HG03095 (cell line): ENCODE data around the gene PRKCZ.
"Not testable (repeated sequence)": the region's sequence is repeated elsewhere in the genome, so short reads cannot be mapped to it uniquely, and the experiment has no call there.

Experiments
- ATAC-seq: cut with Tn5 transposase; IDR thresholded peaks from one replicate; pipeline ENCODE4 v1.9.1; 2021; ENCODE audit warnings: moderate library complexity; ENCODE audit not compliant: unreplicated experiment

Gene PRKCZ

GRCh38 chr1:2083666-2084065, 33.5 kb downstream of the PRKCZ start:
- ATAC-seq, result no peak

- no peak for ATAC-seq
Observed at GRCh38 chr1:2084306-2084705, 34.1 kb downstream of the PRKCZ start.

GRCh38 chr1:2085080-2085479, 34.9 kb downstream of the PRKCZ start:
- ATAC-seq, result no peak

- no peak for ATAC-seq
Observed at GRCh38 chr1:2086446-2087078, 36.4 kb downstream of the PRKCZ start.

GRCh38 chr1:2087766-2088165, 37.6 kb downstream of the PRKCZ start:
- ATAC-seq, result no peak

GRCh38 chr1:2088458-2088857, 38.2 kb downstream of the PRKCZ start:
- no peak for ATAC-seq

- no peak for ATAC-seq
Observed at GRCh38 chr1:2089051-2089450, 38.8 kb downstream of the PRKCZ start.

GRCh38 chr1:2090216-2090890, 40.1 kb downstream of the PRKCZ start:
- no peak for ATAC-seq

- no peak for ATAC-seq
Observed at GRCh38 chr1:2091611-2092604, 41.7 kb downstream of the PRKCZ start.

GRCh38 chr1:2093055-2093454, 42.8 kb downstream of the PRKCZ start:
- ATAC-seq, result no peak

- ATAC-seq, result no peak
Observed at GRCh38 chr1:2093636-2094035, 43.4 kb downstream of the PRKCZ start.

- not testable (repeated sequence) for ATAC-seq
Observed at GRCh38 chr1:2094269-2095158, 44.3 kb downstream of the PRKCZ start.

GRCh38 chr1:2095394-2095793, 45.2 kb downstream of the PRKCZ start:
- no peak for ATAC-seq

GRCh38 chr1:2095981-2096736, 45.9 kb downstream of the PRKCZ start:
- no peak for ATAC-seq

GRCh38 chr1:2097386-2098300, 47.4 kb downstream of the PRKCZ start:
- no peak for ATAC-seq

GRCh38 chr1:2098301-2098698, 48.1 kb downstream of the PRKCZ start:
- ATAC-seq, result no peak

- no peak for ATAC-seq
Observed at GRCh38 chr1:2098839-2099785, 48.9 kb downstream of the PRKCZ start.
